Measurements from ENCODE around the gene SEMA7A. TPM values are rescaled to one million over a fixed set of nuclear protein-coding genes. Genes with fewer than 3 reads are reported as not detected.
"Not testable (repeated sequence)": the region's sequence is repeated elsewhere in the genome, so short reads cannot be mapped to it uniquely, and the experiment has no call there.

SEMA7A gene
- total RNA-seq: 1 to 10 TPM; 4.7 to 7.8 TPM
- 1 to 10 TPM; 4.5 to 6.6 (median 5.9) TPM for polyA plus RNA-seq (ENCODE audit: insufficient read length in 6 of 6)
- long read RNA-seq, donor 1: 0 reads
- long read RNA-seq, donor 2, partial matches to known transcripts: 0 of 1 reads
- long read RNA-seq, donor 2, other reads (novel, unspliced or antisense): 0 of 1 reads
- long read RNA-seq, donor 3: 0 reads
- long read RNA-seq, donor 4: 0 reads
- long read RNA-seq, donor 5, partial matches to known transcripts: 0 of 2 reads
- long read RNA-seq, donor 5, other reads (novel, unspliced or antisense): 0 of 2 reads
- long read RNA-seq, donor 6, partial matches to known transcripts: 0 of 1 reads
- long read RNA-seq, donor 6, other reads (novel, unspliced or antisense): 0 of 1 reads
- long read RNA-seq, donor 7, partial matches to known transcripts: 0 of 1 reads
- long read RNA-seq, donor 7, other reads (novel, unspliced or antisense): 0 of 1 reads
- long read RNA-seq, donor 8, partial matches to known transcripts: 0 of 1 reads
- long read RNA-seq, donor 8, other reads (novel, unspliced or antisense): 0 of 1 reads
- long read RNA-seq, donor 9: 0 reads
- long read RNA-seq, donor 10: 0 reads
- long read RNA-seq, donor 11: 0 reads
- long read RNA-seq, donor 12, partial matches to known transcripts: 0 of 1 reads
- long read RNA-seq, donor 12, other reads (novel, unspliced or antisense): 0 of 1 reads

GRCh38 chr15:74433592-74434262 lies at the start of gene SEMA7A:
TSS of gene SEMA7A (minus strand) at chr15:74433958. CDS start at chr15:74433918, 40 bp downstream.
- no peaks in the 10 kb centered on the region for H3K9me3 ChIP-seq
- H3K27ac ChIP-seq: peak within 1 kb of the TSS; percentile 37 to 75
- ATAC-seq (peak; percentile 95), DNase-seq (peak; percentile 70 to 96 (median 86))
- TF ChIP-seq CTCF (IDR thresholded peaks at IDR 0.05): no peak
- peaks cover 0 to 40% of the 10 kb centered on the region in 2 donors for H3K4me1 ChIP-seq
- H3K27me3 ChIP-seq: peaks cover 10 to 37% of the 10 kb centered on the region in 2 donors
- intact Hi-C loops (cut with DNase I): no loop called here
- H3K36me3 ChIP-seq: no peaks in the 10 kb centered on the region
- H3K4me3 ChIP-seq: peak within 1 kb of the TSS; percentile 56 to 70

GRCh38 chr15:74482661-74483060 lies 48.9 kb upstream of the SEMA7A start:
- Histone ChIP-seq H3K27ac (no peak overlapping the region), H3K4me1 (no peaks in the 10 kb centered on the region), H3K9me3 (no peaks in the 10 kb centered on the region), H3K27me3 (no peaks in the 10 kb centered on the region), H3K4me3 (no peak overlapping the region), H3K36me3 (peaks cover 0 to 16% of the 10 kb centered on the region in 2 donors)
- no peak for ATAC-seq
- intact Hi-C loops (cut with DNase I): no loop called here
- no peak for TF ChIP-seq CTCF (IDR thresholded peaks at IDR 0.05)
- no peak for DNase-seq

- ATAC-seq; H3K27me3 ChIP-seq; H3K27ac ChIP-seq; H3K4me1 ChIP-seq; H3K4me3 ChIP-seq; DNase-seq; intact Hi-C loops (cut with DNase I); H3K9me3 ChIP-seq: not testable (repeated sequence)
- peaks cover 0 to 16% of the 10 kb centered on the region in 2 donors for H3K36me3 ChIP-seq
Observed at GRCh38 chr15:74480364-74480763, 46.6 kb upstream of the SEMA7A start.

- H3K27me3 ChIP-seq; DNase-seq; H3K4me3 ChIP-seq; H3K9me3 ChIP-seq; H3K27ac ChIP-seq; H3K4me1 ChIP-seq; ATAC-seq; intact Hi-C loops (cut with DNase I): not testable (repeated sequence)
- H3K36me3 ChIP-seq: peaks cover 0 to 17% of the 10 kb centered on the region in 2 donors
Observed at GRCh38 chr15:74471621-74472020, 37.9 kb upstream of the SEMA7A start.

GRCh38 chr15:74470631-74471395 lies 37.1 kb upstream of the SEMA7A start:
- TF ChIP-seq CTCF (IDR thresholded peaks at IDR 0.05): no peak
- no peak for DNase-seq
- H3K4me1 ChIP-seq: no peaks in the 10 kb centered on the region

More at GRCh38 chr15:74470631-74471395, 37.1 kb upstream of the SEMA7A start:
- peaks cover 0 to 22% of the 10 kb centered on the region in 2 donors for H3K36me3 ChIP-seq
- no peaks in the 10 kb centered on the region for H3K9me3 ChIP-seq
- no peak overlapping the region for H3K4me3 ChIP-seq
- H3K27ac ChIP-seq: no peak overlapping the region
- no peak for ATAC-seq
- no peaks in the 10 kb centered on the region for H3K27me3 ChIP-seq
- intact Hi-C loops (cut with DNase I): no loop called here
